ENCODE data around the gene AHI1.

- no peak for TF ChIP-seq POLR2A (IDR thresholded peaks at IDR 0.05)
- TF ChIP-seq CTCF (IDR thresholded peaks at IDR 0.05) = no peak
Observed at GRCh38 chr6:135236319-135236718, 261.2 kb downstream of the AHI1 start.

All from heart left ventricle (tissue), 13 donors.